ENCODE results near the gene WIPF2. TPM values are rescaled to one million over a fixed set of nuclear protein-coding genes. Genes with fewer than 3 reads are reported as not detected.

The WIPF2 gene
- total RNA-seq, 4 donors from 2014 or later = 9.8 to 13.8 (median 11.2) TPM

DNA sequence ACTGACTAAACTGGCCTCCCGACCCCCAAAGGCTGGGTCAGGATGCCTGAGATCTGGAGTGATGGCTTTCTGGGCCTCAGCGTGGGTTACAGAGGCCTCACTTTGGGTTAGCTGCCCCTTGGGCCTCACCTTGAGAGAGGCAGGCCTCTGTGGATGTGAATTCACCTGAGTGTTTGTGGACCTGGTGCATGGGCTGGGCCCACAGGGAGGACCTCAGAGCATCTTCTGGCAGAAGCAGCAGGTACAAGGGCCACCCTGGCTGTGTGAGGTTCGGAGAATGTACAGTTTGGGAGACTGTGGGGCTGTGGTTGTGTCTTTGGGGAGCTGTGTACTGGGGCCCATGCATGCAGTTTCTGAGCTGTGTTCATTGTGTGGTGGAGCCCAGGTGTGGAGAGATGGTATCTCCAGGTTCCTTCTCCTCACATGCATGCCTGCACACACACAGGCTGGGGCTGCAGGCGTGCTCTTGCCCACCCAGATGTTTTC lies 108.2 kb downstream of the WIPF2 start:
- Histone ChIP-seq H3K9me3 (no peaks in the 10 kb centered on the region), H3K27ac (peak overlapping the region; percentile 2 to 94 (median 90)), H3K4me3 (peak overlapping the region in 1 of 4 donors; percentile 2), H3K36me3 (peaks cover 0 to 11% (median 0%) of the 10 kb centered on the region in 3 donors), H3K4me1 (peaks cover 81 to 100% (median 95%) of the 10 kb centered on the region in 3 donors), H3K27me3 (no peaks in the 10 kb centered on the region)
- 53 to 66% methylated on average over 3 of the region's 4 CpGs for WGBS, 2 donors
- intact Hi-C loops (cut with DNase I) = no loop called here
- DNase-seq = no peak
- TF ChIP-seq POLR2A (IDR thresholded peaks at IDR 0.05) (no peak), CTCF (IDR thresholded peaks at IDR 0.05) (no peak)

DNA sequence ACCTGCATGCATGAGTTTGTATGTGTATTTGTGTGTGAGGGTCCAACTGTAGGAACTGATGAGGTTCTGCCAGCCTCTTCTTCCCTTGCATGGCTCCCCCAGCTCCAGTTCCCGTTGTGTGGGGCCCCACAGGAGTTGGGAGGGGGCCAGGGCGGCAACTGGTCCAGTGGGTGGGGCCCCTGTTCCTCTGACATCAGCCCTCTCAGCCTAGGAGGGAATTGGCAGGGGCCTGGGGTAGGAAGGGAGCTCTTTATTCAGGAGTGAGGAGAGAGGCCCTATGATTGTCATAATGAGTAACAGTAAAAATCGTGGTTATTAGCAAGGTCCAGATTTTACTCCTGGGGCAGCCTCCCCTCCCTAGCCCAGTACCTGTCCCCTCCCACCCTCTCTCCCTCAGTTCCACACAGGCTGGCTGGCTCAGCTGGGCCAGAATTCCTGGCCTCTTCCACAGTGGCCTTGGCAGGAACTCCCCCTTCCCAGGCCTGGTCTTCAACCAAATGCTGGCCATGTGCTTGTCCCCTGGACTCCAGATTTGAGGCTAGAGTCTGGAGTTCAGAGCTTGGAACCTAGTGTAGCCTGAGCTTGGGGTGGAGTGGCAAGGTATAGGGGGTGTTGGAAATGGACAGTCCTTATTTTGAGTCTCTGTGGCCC lies 108.8 kb downstream of the WIPF2 start:
- intact Hi-C loops (cut with DNase I) = no loop called here
- Histone ChIP-seq H3K4me1 (peaks cover 81 to 100% (median 95%) of the 10 kb centered on the region in 3 donors), H3K27me3 (no peaks in the 10 kb centered on the region), H3K9me3 (no peaks in the 10 kb centered on the region), H3K4me3 (no peak overlapping the region), H3K36me3 (peaks cover 0 to 11% (median 0%) of the 10 kb centered on the region in 3 donors), H3K27ac (peak overlapping the region in 3 of 4 donors; percentile 70 to 94 (median 91))
- no peak for DNase-seq
- no peak for TF ChIP-seq POLR2A (IDR thresholded peaks at IDR 0.05)
- TF ChIP-seq CTCF (IDR thresholded peaks at IDR 0.05) = no peak
- WGBS, 2 donors = 0 to 7% methylated on average over 1 to 2 of the region's 3 CpGs

DNA sequence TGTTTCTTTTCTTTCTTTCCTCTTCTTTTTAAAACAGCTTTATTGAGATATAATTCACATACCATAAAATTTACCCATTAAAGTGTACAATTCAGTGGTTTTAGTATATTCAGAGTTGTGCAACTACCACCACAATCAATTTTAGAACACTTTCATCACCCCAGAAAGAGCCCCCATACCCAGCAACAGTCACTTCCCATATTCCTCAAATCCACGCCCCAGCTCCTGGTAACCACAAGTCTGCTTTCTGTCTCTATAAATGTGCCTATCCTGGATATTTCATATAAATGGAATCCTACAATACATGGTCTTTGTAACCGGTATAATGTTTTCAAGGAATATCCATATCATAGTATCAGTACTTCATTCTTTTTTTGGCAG lies 109.3 kb downstream of the WIPF2 start:
- no peaks in the 10 kb centered on the region for H3K27me3 ChIP-seq
- H3K36me3 ChIP-seq = peaks cover 0 to 11% (median 0%) of the 10 kb centered on the region in 3 donors
- H3K4me1 ChIP-seq = peaks cover 79 to 100% (median 95%) of the 10 kb centered on the region in 3 donors
- TF ChIP-seq POLR2A (IDR thresholded peaks at IDR 0.05) (no peak), CTCF (IDR thresholded peaks at IDR 0.05) (no peak)
- H3K4me3 ChIP-seq = no peak overlapping the region
- WGBS, 2 donors = 78 to 94% methylated on average over 2 of the region's 2 CpGs
- intact Hi-C loops (cut with DNase I) = no loop called here
- H3K27ac ChIP-seq = peak overlapping the region in 3 of 4 donors; percentile 70 to 94 (median 91)
- no peak for DNase-seq
- H3K9me3 ChIP-seq = no peaks in the 10 kb centered on the region

DNA sequence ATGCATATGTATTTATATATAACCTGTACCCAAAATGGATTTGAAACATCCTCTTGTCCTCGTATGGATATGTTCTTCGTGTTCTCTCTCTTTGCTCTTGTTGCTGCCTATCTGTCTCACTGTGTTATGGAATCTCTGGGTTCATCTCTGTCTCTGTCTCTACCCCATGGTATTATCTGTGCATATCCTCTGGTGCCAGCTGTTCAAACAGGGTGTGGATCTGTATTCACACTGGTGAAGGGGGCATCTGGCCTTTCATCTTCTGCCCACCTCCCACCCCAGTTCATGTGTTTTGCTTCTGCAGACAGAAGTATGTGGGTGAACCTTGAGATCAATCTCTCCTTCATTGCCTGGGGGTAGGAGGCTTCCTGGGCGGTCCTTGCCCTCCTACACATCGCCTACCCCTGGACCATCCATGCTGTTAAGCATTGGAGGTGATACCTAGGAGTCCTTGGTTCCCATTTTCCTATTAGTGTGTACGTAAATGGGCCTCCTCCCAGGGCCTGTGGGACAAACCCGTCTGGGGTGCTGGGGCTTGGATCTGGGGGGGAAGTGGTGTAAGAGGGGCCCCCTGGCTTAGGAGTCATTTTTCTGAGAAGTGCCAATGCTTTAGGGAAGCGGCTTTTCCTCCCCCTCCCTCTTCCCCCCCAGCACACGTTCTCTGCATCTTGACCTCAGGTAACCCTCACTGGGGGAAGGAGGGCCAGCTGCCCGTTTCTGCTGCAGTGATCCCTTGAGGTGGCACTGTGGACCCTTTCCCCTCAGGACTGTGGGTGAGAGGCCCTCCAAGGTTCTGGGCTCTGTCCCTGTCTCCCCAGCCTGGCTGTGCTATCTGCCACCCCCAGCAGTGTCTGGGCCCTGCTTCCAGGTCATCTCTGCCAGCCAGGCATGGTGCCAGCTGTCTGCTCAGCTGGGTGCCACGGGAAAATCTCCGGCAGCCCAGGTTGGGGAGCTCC lies 111.0 kb downstream of the WIPF2 start:
- intact Hi-C loops (cut with DNase I) = no loop called here
- peak overlapping the region; percentile 1 to 88 (median 76) for H3K27ac ChIP-seq
- peaks cover 0 to 11% (median 0%) of the 10 kb centered on the region in 3 donors for H3K36me3 ChIP-seq
- peaks cover 78 to 100% (median 95%) of the 10 kb centered on the region in 3 donors for H3K4me1 ChIP-seq
- H3K9me3 ChIP-seq = no peaks in the 10 kb centered on the region
- no peak overlapping the region for H3K4me3 ChIP-seq
- no peak for DNase-seq
- H3K27me3 ChIP-seq = no peaks in the 10 kb centered on the region
- WGBS, 2 donors = 24 to 64% methylated on average over 3 to 11 of the region's 11 CpGs
- no peak for TF ChIP-seq POLR2A (IDR thresholded peaks at IDR 0.05)
- TF ChIP-seq CTCF (IDR thresholded peaks at IDR 0.05) = no peak

Measured in esophagus squamous epithelium (tissue), 5 donors.